Fibroblast of mammary gland (primary cell): ENCODE results near the gene ACVR1C.
A peak's percentile ranks its signal among the peaks of the same experiment; 100 is the strongest.

Experiments used
- DNase-seq: peaks from one replicate; pipeline ENCODE4 v3.0.0-alpha.2; 2010; ENCODE audit warnings: low read depth
- H3K4me3 ChIP-seq: 2 replicates; pipeline ENCODE4 v1.5.1; 2011; ENCODE audit warnings: low read depth, mild to moderate bottlenecking, low read length, moderate library complexity; ENCODE audit not compliant: control insufficient read depth
- CTCF ChIP-seq: conservative IDR thresholded peaks from 2 replicates; pipeline ENCODE4 v1.5.1; 2011; ENCODE audit warnings: low read depth, low read length, inconsistent platforms; ENCODE audit not compliant: control insufficient read depth, insufficient read depth

The ACVR1C gene

DNA sequence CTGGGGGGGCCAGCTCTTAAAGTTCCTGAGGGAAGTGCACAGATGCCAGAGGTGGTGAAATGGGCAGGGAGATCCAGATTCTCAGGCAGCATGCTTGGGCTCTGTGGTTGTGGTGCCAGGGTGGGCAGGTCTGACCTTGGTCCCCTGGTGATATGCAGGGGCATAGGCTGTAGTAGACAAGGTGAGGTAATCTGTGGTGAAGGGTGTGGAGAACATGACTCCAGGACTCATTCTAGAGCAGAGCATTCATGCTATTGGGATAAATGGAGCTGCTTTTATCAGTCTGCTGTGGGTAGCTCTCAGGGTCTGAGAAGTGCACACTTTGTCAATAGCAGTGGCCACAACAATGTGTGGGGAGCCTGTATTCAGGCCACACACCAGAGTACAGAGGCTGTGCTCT, 16.9 kb downstream of the ACVR1C start:
- DNase-seq, result no peak
- no peak for TF ChIP-seq CTCF
- no peak overlapping the region for H3K4me3 ChIP-seq

DNA sequence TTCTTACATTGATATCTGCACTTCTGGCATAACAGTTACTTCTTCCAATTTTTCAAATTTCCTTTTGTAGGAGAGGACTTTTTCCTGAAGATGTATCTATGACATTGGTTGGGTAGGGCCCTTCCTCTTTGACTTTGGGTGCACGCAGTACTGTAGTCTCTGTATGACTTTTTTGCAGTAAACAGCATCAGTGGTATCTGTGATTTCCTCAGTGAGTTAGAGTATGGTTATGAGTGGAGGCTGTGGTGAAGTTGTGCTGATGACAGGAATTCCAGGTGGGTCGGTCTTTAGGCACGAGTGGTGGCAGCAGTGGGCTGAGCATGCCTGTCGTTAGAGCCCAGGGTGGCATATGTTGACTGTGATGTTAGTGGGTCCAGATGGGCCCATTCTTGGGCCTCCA, 17.6 kb downstream of the ACVR1C start:
- DNase-seq, result no peak
- no peak overlapping the region for H3K4me3 ChIP-seq
- no peak for TF ChIP-seq CTCF

GRCh38 chr2:157606534-157606933, 22.1 kb downstream of the ACVR1C start:
- H3K4me3 ChIP-seq, result no peak overlapping the region
- no peak for DNase-seq
- no peak for TF ChIP-seq CTCF

GRCh38 chr2:157603198-157603597, 25.5 kb downstream of the ACVR1C start:
- no peak overlapping the region for H3K4me3 ChIP-seq
- no peak for TF ChIP-seq CTCF
- DNase-seq, result no peak

DNA sequence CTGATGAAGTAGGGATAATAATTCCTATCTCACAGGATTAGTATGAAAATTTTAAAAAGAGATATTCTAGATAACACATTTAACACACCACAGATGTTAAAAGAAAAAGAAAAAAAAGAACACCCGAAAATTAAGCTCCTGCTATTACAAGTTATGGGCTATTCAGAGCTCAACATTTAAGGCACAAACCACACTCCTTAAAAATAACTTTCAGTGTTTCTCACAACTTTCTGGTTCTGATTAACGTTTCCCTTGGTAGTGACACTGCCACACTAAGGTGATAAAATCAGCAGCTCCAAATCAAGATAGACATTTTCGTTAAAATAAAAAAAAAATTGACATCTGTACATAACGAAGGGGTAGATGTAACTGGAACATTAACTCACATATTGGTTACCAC, 26.9 kb downstream of the ACVR1C start:
- no peak for TF ChIP-seq CTCF
- H3K4me3 ChIP-seq, result no peak overlapping the region
- DNase-seq, result no peak

GRCh38 chr2:157596992-157597681, 31.5 kb downstream of the ACVR1C start:
- no peak overlapping the region for H3K4me3 ChIP-seq
- DNase-seq, result peak; percentile 17
- peak; percentile 53 for TF ChIP-seq CTCF

DNA sequence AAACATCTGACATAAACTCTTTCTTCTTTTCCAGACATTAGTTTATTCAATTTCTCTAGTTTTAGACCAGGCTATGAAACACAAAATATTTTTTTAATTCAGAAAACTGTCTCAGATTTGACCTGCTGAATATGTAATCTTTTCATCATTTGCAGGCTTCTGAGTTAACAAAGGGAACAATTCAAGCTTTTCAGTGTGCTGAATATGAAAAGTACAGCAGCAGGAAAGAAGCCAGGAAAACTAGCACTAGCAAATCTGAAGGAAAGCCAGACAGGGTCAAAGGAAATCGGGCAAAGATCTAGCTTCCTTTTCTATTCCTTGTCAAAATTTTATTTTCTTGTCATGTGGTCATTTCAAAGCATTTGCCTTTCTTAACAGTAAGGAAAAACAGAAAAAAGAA, 35.3 kb downstream of the ACVR1C start:
- TF ChIP-seq CTCF, result no peak
- H3K4me3 ChIP-seq, result no peak overlapping the region
- DNase-seq, result no peak
